ENCODE results near the gene C1QTNF3. TPM values are rescaled to one million over a fixed set of nuclear protein-coding genes. Genes with fewer than 3 reads are reported as not detected.
"Not testable (repeated sequence)": the region's sequence is repeated elsewhere in the genome, so short reads cannot be mapped to it uniquely, and the experiment has no call there.

C1QTNF3 gene
- total RNA-seq, 1 donor from 2014 or later = 9.8 TPM

- Mint-ChIP-seq H3K4me3 (no peak overlapping the region), H3K27me3 (ENCODE audit: low read depth) (no peaks in the 10 kb centered on the region), H3K9me3 (peaks cover 10% of the 10 kb centered on the region), H3K27ac (no peak overlapping the region), H3K4me1 (no peaks in the 10 kb centered on the region), H3K36me3 (peaks cover 8% of the 10 kb centered on the region)
- TF ChIP-seq CTCF (IDR thresholded peaks at IDR 0.05; ENCODE audit: unreplicated experiment) = no peak
- no peak for DNase-seq (ENCODE audit: low spot score in 2 of 2, unreplicated experiment in 2 of 2)
Measured at GRCh38 chr5:34015120-34015822, 27.7 kb downstream of the C1QTNF3 start.

- no peak for TF ChIP-seq CTCF (IDR thresholded peaks at IDR 0.05; ENCODE audit: unreplicated experiment)
- Mint-ChIP-seq H3K27ac (no peak overlapping the region), H3K9me3 (peaks cover 10% of the 10 kb centered on the region)
Measured at GRCh38 chr5:34014626-34015025, 28.4 kb downstream of the C1QTNF3 start.

GRCh38 chr5:34013547-34013946 is 29.5 kb downstream of the C1QTNF3 start:
- no peak for DNase-seq (ENCODE audit: low spot score in 2 of 2, unreplicated experiment in 2 of 2)
- Mint-ChIP-seq H3K36me3 (peaks cover 4% of the 10 kb centered on the region), H3K4me1 (peaks cover 12% of the 10 kb centered on the region), H3K9me3 (peaks cover 10% of the 10 kb centered on the region), H3K27me3 (ENCODE audit: low read depth) (no peaks in the 10 kb centered on the region), H3K4me3 (no peak overlapping the region), H3K27ac (no peak overlapping the region)
- no peak for TF ChIP-seq CTCF (IDR thresholded peaks at IDR 0.05; ENCODE audit: unreplicated experiment)

More at GRCh38 chr5:34014626-34015025, 28.4 kb downstream of the C1QTNF3 start:
- peaks cover 5% of the 10 kb centered on the region for H3K36me3 Mint-ChIP-seq
- no peak for DNase-seq (ENCODE audit: low spot score in 2 of 2, unreplicated experiment in 2 of 2)
- H3K4me3 Mint-ChIP-seq = no peak overlapping the region
- H3K27me3 Mint-ChIP-seq (ENCODE audit: low read depth) = no peaks in the 10 kb centered on the region
- peaks cover 1% of the 10 kb centered on the region for H3K4me1 Mint-ChIP-seq

- Mint-ChIP-seq H3K4me3 (no peak overlapping the region), H3K27ac (no peak overlapping the region), H3K27me3 (ENCODE audit: low read depth) (no peaks in the 10 kb centered on the region), H3K4me1 (peaks cover 14% of the 10 kb centered on the region), H3K9me3 (peaks cover 10% of the 10 kb centered on the region), H3K36me3 (peaks cover 3% of the 10 kb centered on the region)
- no peak for TF ChIP-seq CTCF (IDR thresholded peaks at IDR 0.05; ENCODE audit: unreplicated experiment)
- DNase-seq (ENCODE audit: low spot score in 2 of 2, unreplicated experiment in 2 of 2) = no peak
Measured at GRCh38 chr5:34012791-34013190, 30.2 kb downstream of the C1QTNF3 start.

GRCh38 chr5:34011536-34011935 is 31.5 kb downstream of the C1QTNF3 start:
- DNase-seq (ENCODE audit: low spot score in 2 of 2, unreplicated experiment in 2 of 2) = no peak
- H3K9me3 Mint-ChIP-seq = peaks cover 10% of the 10 kb centered on the region
- no peak overlapping the region for H3K4me3 Mint-ChIP-seq
- H3K27me3 Mint-ChIP-seq (ENCODE audit: low read depth) = no peaks in the 10 kb centered on the region
- no peak overlapping the region for H3K27ac Mint-ChIP-seq
- no peak for TF ChIP-seq CTCF (IDR thresholded peaks at IDR 0.05; ENCODE audit: unreplicated experiment)
- peaks cover 3% of the 10 kb centered on the region for H3K36me3 Mint-ChIP-seq
- peaks cover 21% of the 10 kb centered on the region for H3K4me1 Mint-ChIP-seq

GRCh38 chr5:34010146-34010545 is 32.9 kb downstream of the C1QTNF3 start:
- not testable (repeated sequence) for H3K27ac Mint-ChIP-seq

More at GRCh38 chr5:34010146-34010545, 32.9 kb downstream of the C1QTNF3 start:
- not testable (repeated sequence) for H3K36me3 Mint-ChIP-seq; H3K9me3 Mint-ChIP-seq; H3K4me3 Mint-ChIP-seq; DNase-seq (ENCODE audit: low spot score in 2 of 2, unreplicated experiment in 2 of 2); H3K27me3 Mint-ChIP-seq (ENCODE audit: low read depth)
- H3K4me1 Mint-ChIP-seq = peaks cover 21% of the 10 kb centered on the region

Measured in mesothelial cell of epicardium (in vitro differentiated cells).